ENCODE data around the gene TMUB2.
A peak's percentile ranks its signal among the peaks of the same experiment; 100 is the strongest.

TMUB2 gene

DNA sequence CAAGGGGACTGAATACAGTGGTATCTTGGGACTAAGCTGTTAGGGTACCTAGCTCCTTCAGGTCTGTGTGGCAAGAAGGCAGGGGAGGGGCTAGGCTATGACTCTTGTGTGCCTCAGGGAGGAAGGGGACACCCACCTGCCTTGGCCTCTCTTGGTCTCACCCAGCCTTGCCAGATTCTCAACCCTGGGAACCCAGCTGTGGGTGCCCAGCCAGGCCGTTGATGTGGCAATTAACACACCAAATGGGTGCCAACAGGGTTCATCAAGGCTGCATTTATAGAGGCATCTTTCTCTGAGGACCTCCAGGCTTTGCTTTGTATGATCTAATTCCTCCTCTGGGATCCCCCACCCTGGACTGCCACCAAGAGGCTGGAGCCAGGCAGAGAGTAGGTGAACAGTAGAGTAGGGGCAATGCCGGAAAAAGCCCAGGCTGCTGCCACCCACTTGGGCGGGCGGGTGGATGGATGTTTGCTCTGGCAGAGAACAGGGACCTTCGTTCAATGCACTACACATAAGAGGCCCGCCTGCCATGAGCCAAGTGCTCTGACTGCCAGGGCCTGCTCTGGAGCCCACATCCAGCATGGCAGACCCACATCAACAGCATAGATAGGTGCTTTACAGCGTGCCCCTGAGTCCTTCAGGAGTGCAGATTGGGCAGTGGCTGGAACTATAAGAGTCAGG lies 19.5 kb upstream of the TMUB2 start:
- DNase-seq: no peak
- Mint-ChIP-seq H3K9me3 (no peaks in the 10 kb centered on the region), H3K4me1 (no peaks in the 10 kb centered on the region), H3K36me3 (ENCODE audit: low read depth) (no peaks in the 10 kb centered on the region), H3K27ac (no peak overlapping the region), H3K27me3 (no peaks in the 10 kb centered on the region), H3K4me3 (no peak overlapping the region)
- ATAC-seq: no peak

DNA sequence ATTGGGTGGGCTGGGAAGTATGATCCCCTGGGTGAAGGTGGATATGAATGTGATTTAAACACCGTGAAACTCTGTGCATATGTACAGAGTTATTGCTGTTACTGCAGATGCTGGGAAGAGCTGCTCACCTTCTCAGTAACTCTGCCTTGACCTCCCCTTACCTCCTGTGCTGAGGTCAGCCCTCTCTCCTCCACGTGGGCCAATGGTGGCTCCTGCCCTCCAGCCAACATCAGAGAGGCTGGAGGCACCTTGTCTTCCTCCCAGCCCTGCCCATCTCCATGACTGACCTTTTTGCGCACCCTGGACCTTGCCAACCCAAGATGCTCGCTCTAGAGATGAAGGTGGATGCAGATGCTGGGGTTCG lies 16.7 kb upstream of the TMUB2 start:
- Mint-ChIP-seq H3K4me1 (no peaks in the 10 kb centered on the region), H3K4me3 (no peak overlapping the region), H3K9me3 (no peaks in the 10 kb centered on the region), H3K27ac (no peak overlapping the region), H3K27me3 (no peaks in the 10 kb centered on the region), H3K36me3 (ENCODE audit: low read depth) (no peaks in the 10 kb centered on the region)
- no peak for DNase-seq
- no peak for ATAC-seq

DNA sequence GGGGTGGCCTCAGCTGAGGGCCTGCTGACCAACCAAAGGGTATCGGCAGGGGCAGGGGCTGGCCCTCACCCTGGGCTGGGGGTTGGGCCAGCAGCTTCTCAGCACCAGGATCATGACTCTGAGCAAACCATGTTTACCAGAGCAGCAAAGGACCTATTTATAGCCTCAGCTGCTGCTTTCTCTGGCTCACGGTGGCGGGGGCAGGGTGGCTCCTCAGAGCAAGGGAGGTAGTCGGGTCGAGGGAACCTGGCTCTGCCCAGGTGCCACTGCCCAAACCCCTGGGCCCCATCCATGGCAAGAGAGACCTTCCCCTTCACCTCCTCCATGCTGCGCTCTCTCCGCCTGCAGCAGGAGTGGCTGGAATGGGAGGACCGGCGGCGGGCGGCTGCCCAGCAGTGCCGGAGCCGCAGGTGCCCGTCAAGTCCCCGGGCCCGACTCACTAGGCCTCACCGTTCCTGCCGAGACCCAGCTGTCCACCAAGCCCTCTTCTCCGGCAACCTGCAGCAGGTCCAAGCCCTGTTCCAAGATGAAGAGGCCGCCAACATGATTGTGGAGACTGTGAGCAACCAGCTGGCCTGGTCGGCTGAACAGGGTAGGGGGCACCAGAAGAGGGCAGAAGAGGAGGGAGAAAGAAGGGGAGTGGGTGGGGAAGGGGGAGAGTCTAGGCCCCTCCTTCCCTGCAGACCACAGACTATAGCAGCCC lies 16.1 kb upstream of the TMUB2 start, which contains the start of gene ASB16:
Gene ASB16, plus strand, starts transcription at position 206 of the 703 bp plus-strand sequence. Its CDS starts 86 bp downstream, at position 292.
- no peak within 1 kb of the TSS for H3K27ac Mint-ChIP-seq
- H3K27me3 Mint-ChIP-seq: no peaks in the 10 kb centered on the region
- H3K36me3 Mint-ChIP-seq (ENCODE audit: low read depth): peaks cover 3% of the 10 kb centered on the region

DNA sequence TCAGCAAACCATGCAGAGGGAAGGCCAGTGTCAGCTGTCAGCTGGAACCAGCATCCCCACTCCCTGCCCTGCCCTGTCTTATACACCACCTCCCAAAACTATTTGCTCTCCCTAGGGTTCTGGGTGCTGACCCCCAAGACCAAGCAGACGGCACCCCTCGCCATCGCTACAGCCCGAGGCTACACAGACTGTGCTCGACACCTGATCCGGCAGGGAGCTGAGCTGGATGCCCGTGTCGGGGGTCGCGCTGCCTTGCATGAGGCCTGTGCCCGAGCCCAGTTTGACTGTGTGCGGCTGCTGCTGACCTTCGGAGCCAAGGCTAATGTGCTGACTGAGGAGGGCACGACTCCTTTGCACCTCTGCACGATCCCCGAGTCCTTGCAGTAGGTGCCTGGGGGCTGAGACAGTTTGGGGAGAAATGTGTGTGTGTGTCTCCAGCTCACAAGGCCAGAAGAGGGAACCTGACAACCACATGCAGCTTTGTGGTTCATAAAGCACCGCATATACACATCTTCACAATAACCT lies 14.8 kb upstream of the TMUB2 start:
- no peak for ATAC-seq
- no peak overlapping the region for H3K27ac Mint-ChIP-seq
- no peak overlapping the region for H3K4me3 Mint-ChIP-seq

More for the DNA sequence above, 16.1 kb upstream of the TMUB2 start, which contains the start of gene ASB16:
- DNase-seq (no peak), ATAC-seq (no peak)
- Mint-ChIP-seq H3K4me1 (no peaks in the 10 kb centered on the region), H3K9me3 (no peaks in the 10 kb centered on the region), H3K4me3 (no peak within 1 kb of the TSS)

DNA sequence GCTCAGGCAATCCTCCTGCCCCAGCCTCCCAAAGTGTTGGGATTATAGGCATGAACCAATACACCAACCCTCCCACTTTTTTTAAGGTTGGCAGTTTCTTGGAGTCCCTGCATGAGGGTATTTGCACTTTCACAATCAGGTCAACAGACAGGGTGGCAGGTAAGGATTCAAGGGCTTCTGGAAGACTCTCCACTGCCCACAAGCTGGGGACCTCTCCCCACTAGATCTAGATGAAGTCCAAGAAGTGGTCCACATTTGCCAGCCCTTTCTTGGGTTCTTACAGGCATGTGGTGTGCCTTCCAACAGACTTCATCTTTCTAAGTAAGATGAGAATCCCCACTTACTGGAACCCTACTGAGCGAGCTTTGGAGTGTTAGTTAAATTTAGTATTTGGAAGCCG lies 12.3 kb upstream of the TMUB2 start:
- DNase-seq (no peak), ATAC-seq (no peak)
- Mint-ChIP-seq H3K36me3 (ENCODE audit: low read depth) (peaks cover 10% of the 10 kb centered on the region), H3K4me1 (no peaks in the 10 kb centered on the region), H3K27me3 (no peaks in the 10 kb centered on the region), H3K9me3 (no peaks in the 10 kb centered on the region), H3K27ac (no peak overlapping the region), H3K4me3 (no peak overlapping the region)

More for the DNA sequence above, 14.8 kb upstream of the TMUB2 start:
- Mint-ChIP-seq H3K9me3 (no peaks in the 10 kb centered on the region), H3K36me3 (ENCODE audit: low read depth) (peaks cover 7% of the 10 kb centered on the region), H3K4me1 (no peaks in the 10 kb centered on the region), H3K27me3 (no peaks in the 10 kb centered on the region)
- DNase-seq: no peak

DNA sequence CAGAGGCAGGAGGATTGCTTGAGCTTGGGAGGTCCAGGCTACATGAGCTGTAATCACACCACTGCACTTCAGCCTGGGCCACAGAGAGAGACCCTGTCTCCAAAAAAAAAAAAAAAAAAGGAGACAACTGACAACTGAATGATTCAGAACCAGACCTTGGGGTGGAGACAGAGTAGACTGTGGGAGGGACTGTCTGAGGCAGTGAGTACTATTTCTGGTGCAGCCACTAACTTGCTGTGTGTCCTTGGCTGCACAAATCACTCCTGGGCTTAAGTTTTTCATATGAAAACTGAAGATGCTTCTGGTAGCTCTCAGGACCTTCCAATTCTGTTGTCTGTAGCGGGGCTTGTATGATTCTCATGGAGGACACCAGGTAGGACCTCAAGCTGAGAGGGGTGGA lies 10.5 kb upstream of the TMUB2 start:
- DNase-seq (no peak), ATAC-seq (peak; percentile 30)
- no peak overlapping the region for H3K27ac Mint-ChIP-seq
- H3K27me3 Mint-ChIP-seq: no peaks in the 10 kb centered on the region
- H3K4me1 Mint-ChIP-seq: no peaks in the 10 kb centered on the region
- H3K9me3 Mint-ChIP-seq: no peaks in the 10 kb centered on the region
- peaks cover 10% of the 10 kb centered on the region for H3K36me3 Mint-ChIP-seq (ENCODE audit: low read depth)
- H3K4me3 Mint-ChIP-seq: no peak overlapping the region

DNA sequence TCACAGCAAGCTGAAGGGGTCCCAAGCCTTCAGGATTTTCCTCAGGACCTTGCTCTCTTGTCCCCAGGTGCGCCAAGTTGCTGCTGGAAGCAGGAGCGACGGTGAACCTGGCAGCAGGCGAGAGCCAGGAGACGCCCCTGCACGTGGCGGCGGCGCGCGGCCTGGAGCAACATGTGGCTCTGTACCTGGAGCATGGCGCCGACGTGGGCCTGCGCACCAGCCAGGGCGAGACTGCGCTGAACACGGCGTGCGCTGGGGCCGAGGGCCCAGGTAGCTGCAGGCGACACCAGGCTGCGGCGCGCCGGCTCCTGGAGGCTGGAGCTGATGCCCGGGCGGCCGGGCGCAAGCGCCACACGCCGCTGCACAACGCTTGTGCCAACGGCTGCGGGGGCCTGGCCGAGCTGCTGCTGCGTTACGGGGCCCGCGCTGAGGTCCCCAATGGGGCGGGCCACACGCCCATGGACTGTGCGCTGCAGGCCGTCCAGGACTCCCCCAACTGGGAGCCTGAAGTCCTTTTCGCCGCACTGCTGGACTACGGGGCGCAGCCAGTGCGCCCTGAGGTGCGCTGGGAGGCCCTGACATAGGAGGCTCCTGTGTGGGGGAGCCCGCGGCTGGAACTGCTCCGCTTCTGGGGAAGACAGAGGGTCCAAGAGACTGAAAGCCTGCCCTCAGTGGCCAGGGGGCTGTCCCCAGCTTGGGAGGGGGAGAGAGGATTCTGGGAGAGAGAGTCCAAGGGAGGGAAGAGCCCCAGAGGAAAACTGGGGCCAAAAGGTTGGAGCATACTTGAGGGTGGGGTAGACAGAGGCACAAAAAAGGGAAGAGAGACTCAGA lies 9.9 kb upstream of the TMUB2 start:
- Mint-ChIP-seq H3K9me3 (no peaks in the 10 kb centered on the region), H3K4me3 (no peak overlapping the region), H3K27me3 (no peaks in the 10 kb centered on the region), H3K27ac (no peak overlapping the region), H3K36me3 (ENCODE audit: low read depth) (peaks cover 16% of the 10 kb centered on the region), H3K4me1 (no peaks in the 10 kb centered on the region)
- DNase-seq (no peak), ATAC-seq (peak; percentile 25)

DNA sequence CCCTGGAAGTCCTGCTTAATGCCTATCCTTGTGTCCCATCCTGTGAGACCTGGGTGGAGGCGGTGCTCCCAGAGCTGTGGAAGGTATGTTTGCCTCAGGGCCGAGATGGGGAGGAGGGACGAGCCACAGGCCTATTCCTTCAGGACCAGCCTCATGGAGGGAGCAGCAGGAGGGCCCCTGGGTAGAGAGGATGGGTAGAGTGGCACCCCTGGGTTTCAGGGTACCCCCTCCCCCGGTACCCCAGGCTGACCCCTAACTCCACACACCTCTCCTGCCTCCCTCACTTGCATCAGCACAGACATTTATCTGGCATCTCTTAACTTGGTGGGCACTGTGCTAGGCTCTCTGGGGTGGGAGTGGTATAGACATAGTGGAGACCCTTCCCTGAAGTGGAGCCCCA lies 9.1 kb upstream of the TMUB2 start:
- Mint-ChIP-seq H3K27ac (no peak overlapping the region), H3K4me1 (no peaks in the 10 kb centered on the region), H3K36me3 (ENCODE audit: low read depth) (peaks cover 19% of the 10 kb centered on the region), H3K27me3 (no peaks in the 10 kb centered on the region), H3K4me3 (no peak overlapping the region), H3K9me3 (no peaks in the 10 kb centered on the region)
- DNase-seq: no peak
- no peak for ATAC-seq

DNA sequence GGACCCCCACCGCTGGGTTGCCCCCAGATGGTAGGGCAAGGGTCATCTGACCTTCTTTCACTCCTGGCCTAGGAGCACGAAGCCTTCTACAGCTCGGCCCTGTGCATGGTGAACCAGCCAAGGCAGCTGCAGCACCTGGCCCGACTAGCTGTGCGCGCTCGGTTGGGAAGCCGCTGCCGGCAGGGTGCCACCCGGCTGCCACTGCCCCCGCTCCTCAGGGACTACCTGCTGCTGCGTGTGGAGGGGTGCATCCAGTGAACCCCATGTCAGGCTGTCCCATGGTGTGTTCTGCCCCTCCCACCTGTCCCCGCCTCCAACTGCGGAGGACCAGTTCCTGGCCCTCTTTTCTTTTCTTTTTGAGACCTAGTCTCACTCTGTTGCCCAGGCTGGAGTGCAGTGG lies 8.6 kb upstream of the TMUB2 start:
- Mint-ChIP-seq H3K4me3 (no peak overlapping the region), H3K36me3 (ENCODE audit: low read depth) (peaks cover 19% of the 10 kb centered on the region), H3K4me1 (no peaks in the 10 kb centered on the region), H3K9me3 (no peaks in the 10 kb centered on the region), H3K27me3 (no peaks in the 10 kb centered on the region), H3K27ac (no peak overlapping the region)
- DNase-seq (no peak), ATAC-seq (no peak)

DNA sequence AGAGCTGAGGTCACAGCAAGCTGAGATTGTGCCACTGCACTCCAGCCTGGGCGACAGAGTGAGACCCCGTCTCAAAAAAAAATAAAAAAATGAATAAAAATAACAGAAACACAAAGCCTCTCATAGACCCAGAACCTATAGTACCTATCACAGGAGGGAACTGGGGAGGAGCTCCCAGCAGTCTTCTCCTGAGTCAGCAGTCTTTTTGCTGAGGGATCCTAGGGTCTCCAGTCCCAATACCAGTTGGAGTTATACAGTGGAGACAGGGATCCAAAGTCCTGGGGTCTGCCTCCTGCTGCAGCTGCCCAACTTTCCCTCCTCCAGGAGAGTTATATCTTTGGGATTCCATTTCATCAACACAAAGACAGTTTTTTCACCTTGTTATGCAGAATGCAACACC lies 3.7 kb upstream of the TMUB2 start:
- Mint-ChIP-seq H3K4me3 (no peak overlapping the region), H3K9me3 (no peaks in the 10 kb centered on the region), H3K36me3 (ENCODE audit: low read depth) (peaks cover 17% of the 10 kb centered on the region), H3K27me3 (no peaks in the 10 kb centered on the region), H3K4me1 (peaks cover 28% of the 10 kb centered on the region), H3K27ac (no peak overlapping the region)
- ATAC-seq: no peak
- DNase-seq: no peak

DNA sequence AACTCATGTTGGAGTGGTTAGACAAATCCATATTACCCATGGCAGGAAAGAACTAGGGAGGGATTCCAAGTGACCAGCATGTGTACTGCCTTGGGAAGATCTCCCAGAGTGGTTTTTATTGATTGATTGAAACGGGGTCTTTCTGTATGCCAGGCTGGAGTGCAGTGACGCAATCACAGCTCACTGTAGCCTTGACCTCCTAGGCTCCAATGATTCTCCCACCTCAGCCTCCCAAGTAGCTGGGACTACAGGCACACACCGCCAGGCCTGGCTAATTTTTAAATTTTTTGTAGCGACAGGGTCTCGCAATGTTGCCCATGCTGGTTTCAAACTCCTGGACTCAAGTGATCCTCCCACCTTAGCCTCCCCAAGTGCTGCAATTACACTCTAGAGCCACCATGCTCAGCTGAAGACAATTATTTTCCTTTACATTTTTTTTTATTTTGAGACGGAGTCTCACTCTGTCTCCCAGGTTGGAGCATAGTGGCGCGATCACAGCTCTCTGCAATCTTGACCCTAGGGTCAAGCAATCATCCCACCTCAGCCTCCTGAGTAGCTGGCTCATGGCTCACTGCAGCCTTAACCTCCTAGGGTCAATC lies 2.5 kb upstream of the TMUB2 start:
- Mint-ChIP-seq H3K36me3 (ENCODE audit: low read depth) (peaks cover 14% of the 10 kb centered on the region), H3K9me3 (no peaks in the 10 kb centered on the region), H3K27me3 (no peaks in the 10 kb centered on the region), H3K27ac (no peak overlapping the region), H3K4me3 (peak overlapping the region; percentile 99), H3K4me1 (peaks cover 36% of the 10 kb centered on the region)
- DNase-seq (no peak), ATAC-seq (no peak)

DNA sequence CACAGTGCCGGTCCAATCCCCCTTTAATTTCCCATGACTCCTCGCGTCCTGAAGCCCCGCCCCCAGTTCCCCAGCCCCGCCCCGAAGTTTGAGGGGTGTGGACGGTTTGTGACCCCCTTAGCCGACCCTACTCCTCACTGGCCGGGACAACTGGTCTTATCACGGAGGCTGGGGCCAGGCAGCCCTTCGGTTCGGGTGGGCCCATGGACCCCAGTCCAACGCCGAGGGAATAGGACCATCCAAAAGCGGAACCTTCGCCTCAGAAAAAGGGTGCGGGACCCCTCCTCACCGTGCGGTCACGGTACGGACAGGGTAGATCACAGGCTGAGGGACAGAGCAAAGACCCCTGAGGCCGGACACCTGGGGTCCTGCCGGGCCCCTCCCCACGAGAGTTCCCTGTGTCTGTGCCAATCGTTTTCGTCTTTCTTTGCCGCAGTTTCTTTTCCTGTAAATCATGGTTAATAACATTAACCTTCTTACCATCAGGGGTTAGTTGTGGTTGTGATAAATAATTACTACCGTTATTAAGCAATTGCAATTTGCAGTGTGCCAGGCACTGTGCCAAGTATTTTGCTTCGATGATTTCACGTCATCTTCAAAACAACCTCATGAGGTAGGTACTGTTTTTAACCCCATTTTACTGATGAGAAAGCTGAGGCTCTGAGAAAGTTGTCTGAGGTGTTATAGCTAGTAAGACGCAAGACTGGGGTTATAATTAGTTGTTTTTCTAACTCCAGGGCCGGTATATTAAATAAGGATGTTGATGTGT lies 543 bp downstream of the TMUB2 start:
- H3K27me3 Mint-ChIP-seq: no peaks in the 10 kb centered on the region
- H3K4me1 Mint-ChIP-seq: peaks cover 36% of the 10 kb centered on the region
- peak overlapping the region; percentile 98 for H3K27ac Mint-ChIP-seq
- H3K4me3 Mint-ChIP-seq: peak overlapping the region; percentile 99
- peaks cover 9% of the 10 kb centered on the region for H3K36me3 Mint-ChIP-seq (ENCODE audit: low read depth)
- ATAC-seq (peak; percentile 31), DNase-seq (no peak)
- no peaks in the 10 kb centered on the region for H3K9me3 Mint-ChIP-seq

DNA sequence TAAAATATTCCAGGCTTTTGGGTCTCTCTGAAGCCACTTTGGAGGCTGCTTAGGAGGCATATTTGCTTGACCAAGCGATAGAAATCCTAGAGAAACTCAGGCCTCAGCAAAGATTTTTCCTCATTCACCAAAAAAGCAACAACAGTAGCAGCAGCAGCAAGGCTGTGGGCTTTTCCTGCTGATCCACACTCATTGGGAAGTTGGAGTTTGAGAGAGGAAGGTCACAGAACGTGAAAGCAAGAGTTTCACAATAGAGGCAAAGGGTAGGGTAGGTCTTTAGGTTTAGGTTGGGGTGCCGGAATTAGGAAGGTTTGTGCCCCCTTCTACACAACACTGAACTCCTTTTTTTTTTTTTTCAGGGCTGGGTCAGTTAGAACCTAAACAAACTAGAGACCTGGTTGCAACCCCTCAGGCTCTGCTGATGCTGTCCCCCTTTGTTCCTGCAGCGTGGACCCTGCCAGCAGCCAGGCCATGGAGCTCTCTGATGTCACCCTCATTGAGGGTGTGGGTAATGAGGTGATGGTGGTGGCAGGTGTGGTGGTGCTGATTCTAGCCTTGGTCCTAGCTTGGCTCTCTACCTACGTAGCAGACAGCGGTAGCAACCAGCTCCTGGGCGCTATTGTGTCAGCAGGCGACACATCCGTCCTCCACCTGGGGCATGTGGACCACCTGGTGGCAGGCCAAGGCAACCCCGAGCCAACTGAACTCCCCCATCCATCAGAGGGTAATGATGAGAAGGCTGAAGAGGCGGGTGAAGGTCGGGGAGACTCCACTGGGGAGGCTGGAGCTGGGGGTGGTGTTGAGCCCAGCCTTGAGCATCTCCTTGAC lies 2.0 kb downstream of the TMUB2 start:
- Mint-ChIP-seq H3K9me3 (no peaks in the 10 kb centered on the region), H3K27ac (peak overlapping the region; percentile 49), H3K36me3 (ENCODE audit: low read depth) (peaks cover 9% of the 10 kb centered on the region), H3K4me1 (peaks cover 36% of the 10 kb centered on the region), H3K4me3 (peak overlapping the region; percentile 99), H3K27me3 (no peaks in the 10 kb centered on the region)
- ATAC-seq (no peak), DNase-seq (no peak)

Measured in activated naive CD8-positive, alpha-beta T cell treated with anti-CD3 and anti-CD28 coated beads, Interleukin-2, amount 50 U/mL, for 24 hours (primary cell).